Esophagus squamous epithelium (tissue), 4 donors: Measurements from ENCODE around the gene MTCH2.

Experiments used
- POLR2A ChIP-seq, 4 donors: fragments of 450-650 bp; IDR thresholded peaks; one replicate each; pipeline ENCODE4 v1.6.1; 2017; ENCODE audit warnings: antibody characterized with exemption in 4 of 4, mild to moderate bottlenecking in 4 of 4, moderate library complexity in 3 of 4
- TF ChIP-seq, protein P1 (sequence below), 6 experiments: fragments of 450-650 bp in 4 of 6; fragments of 200-600 bp in 2 of 6; sonication (generic) in 2 of 6; IDR thresholded peaks; one replicate each; pipeline ENCODE4 v1.5.1; 2016 to 2019; ENCODE audit warnings: antibody characterized with exemption in 6 of 6, mild to moderate bottlenecking in 4 of 6, moderate library complexity in 4 of 6

DNA sequence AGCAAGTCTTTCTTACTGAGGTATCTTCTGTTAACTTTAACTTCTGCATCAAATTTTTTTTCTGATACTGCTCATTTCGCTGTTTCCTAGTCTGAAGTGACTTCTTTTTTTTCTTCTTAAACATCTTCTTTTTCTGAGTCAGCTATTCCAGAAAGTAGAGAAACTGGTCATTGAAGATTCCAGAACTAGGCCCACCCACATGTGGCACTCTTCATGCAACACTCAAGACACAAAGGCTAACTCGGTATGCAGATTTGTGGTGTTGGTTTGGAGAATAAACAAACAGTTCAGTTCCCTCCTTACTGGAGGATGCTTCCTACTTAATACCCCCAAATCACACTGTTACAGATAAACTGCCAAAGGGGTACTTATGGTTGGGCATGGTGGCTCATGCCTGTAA, 25.2 kb upstream of the MTCH2 start:
- TF ChIP-seq, protein P1, sequence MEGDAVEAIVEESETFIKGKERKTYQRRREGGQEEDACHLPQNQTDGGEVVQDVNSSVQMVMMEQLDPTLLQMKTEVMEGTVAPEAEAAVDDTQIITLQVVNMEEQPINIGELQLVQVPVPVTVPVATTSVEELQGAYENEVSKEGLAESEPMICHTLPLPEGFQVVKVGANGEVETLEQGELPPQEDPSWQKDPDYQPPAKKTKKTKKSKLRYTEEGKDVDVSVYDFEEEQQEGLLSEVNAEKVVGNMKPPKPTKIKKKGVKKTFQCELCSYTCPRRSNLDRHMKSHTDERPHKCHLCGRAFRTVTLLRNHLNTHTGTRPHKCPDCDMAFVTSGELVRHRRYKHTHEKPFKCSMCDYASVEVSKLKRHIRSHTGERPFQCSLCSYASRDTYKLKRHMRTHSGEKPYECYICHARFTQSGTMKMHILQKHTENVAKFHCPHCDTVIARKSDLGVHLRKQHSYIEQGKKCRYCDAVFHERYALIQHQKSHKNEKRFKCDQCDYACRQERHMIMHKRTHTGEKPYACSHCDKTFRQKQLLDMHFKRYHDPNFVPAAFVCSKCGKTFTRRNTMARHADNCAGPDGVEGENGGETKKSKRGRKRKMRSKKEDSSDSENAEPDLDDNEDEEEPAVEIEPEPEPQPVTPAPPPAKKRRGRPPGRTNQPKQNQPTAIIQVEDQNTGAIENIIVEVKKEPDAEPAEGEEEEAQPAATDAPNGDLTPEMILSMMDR (IDR thresholded peaks at IDR 0.05) = no peak
- TF ChIP-seq POLR2A (IDR thresholded peaks at IDR 0.05) = no peak
